HG03378 (cell line): ENCODE measurements around the gene PMEPA1.

Source experiments
- ATAC-seq: cut with Tn5 transposase; IDR thresholded peaks from one replicate; pipeline ENCODE4 v1.9.1; 2021; ENCODE audit warnings: mild to moderate bottlenecking, moderate library complexity; ENCODE audit not compliant: unreplicated experiment

Gene PMEPA1

DNA sequence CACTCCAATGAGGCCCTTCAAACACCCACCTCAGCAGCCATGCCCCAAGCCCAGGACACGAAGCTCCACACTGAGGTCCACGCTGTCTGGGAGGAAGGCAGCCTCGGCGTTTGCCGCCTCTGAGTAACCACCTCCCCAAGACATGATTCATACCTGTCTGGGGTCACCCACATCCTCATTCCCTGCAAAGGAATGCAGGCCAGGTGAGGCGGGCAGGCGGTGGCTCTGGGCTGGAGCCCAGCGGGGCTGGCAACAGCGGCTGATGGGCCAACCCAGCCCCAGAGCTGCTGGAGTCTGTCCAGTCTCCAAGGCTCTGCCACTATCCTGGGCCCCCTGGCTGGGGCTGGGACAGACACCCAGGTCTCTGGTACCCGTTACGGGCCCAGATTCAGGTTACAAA is 14.8 kb downstream of the PMEPA1 start:
- ATAC-seq = no peak

DNA sequence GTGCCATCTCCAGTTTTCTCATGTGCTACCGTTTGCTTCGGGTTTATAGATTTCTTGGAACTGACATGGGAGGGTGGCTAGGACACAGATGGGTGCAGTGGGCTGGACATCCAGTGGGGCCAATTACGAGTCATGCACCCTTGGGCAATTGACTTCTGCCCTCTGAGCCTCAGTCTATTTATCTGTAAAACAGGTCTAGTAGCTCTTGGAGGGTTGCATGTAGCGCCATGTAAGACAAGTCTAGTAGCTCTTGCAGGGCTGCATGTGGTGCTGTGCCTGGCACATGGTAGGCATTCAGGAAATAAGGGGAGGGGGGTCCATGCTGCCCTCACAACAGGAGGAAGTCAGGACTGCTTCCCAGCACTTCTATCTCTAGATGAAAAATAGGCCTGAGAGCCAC is 15.3 kb downstream of the PMEPA1 start:
- ATAC-seq = no peak

- no peak for ATAC-seq
These were observed 16.0 kb downstream of the PMEPA1 start for GRCh38 chr20:57693670-57694329.

DNA sequence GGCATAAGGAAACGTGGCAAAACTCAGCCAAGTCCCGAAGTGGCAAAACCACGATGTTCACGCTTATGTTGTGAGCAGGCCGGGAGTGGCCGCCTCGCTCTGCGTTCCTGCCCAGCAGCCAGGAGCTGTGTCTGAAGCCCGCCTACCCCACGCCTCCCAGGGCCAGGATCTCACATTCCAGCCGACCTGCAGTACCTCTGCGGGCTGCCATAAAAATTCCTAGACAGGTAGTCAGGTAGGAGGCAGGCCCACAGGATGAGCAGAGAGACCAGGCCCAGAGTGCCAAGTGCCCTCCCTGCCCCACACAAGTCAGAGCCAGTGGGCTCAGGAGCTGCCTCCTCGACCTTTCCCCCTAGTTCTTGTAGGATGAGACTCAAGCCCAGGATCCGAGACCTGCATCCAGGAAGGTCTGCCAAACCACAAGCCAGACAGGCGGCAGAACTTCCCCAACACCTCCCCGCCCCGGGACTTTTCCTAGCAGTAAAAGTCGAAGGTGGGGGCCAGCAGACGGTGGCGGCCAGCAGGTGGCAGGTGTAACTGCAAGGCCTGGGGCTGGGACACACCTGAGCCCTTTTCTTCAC is 16.7 kb downstream of the PMEPA1 start:
- ATAC-seq = no peak

DNA sequence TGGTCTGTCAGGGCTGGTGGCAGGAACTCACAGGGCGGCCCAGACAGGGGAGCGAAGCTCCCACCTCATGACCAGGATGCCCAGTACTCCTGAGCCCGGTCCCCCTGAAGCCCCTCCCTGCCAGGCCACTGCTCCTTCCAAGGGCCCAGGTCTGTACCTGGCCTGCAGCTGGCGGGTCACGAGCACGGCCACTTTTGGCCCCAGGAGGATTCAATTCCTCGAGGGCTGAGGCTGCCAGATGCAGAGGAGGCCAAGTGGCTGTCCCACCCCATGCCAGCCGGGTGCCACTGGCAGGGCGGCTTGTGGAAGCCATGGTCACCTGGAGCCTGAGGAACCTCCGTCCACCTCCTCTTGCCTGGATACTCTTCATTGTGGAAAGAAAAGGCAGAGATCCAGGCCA is 17.4 kb downstream of the PMEPA1 start:
- ATAC-seq = no peak

DNA sequence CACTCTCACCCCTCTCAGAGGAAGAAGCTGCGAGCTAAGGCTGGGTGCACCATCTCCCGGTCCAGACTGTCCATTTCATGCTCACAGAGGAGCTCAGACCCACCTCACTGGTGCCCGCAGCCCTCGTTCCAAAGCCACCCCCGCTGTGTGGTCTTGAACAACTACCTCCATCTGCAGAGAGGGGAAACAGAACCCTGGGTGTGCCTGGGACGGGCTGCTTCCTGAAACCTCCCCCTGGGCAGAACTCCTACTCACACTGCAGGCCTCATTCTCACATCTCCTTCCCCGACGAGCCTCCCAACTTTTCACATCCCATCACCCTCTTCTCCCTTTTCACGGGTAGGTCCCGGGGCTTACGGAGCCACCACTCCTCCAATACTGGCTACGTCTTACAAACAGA is 18.1 kb downstream of the PMEPA1 start:
- no peak for ATAC-seq

DNA sequence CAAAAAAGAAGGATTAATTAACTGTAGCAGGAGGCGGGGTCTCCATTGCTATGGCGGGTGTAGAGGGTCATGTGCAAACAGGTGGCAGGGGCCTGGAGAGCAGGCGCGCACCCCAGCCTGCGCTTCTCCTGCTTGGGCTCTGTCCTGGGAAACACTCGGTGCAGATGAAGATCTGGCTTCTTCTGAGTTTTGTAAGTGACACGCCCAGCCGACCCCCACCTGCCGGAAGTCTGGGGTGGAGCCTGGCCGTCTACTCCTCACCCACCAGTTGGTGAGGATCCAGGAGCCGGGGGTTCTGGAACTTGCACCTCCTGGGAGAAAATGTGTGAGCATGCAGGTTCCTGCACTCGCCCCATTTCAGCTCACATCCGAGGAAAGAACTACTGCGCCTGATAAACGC is 19.3 kb downstream of the PMEPA1 start:
- ATAC-seq = no peak

DNA sequence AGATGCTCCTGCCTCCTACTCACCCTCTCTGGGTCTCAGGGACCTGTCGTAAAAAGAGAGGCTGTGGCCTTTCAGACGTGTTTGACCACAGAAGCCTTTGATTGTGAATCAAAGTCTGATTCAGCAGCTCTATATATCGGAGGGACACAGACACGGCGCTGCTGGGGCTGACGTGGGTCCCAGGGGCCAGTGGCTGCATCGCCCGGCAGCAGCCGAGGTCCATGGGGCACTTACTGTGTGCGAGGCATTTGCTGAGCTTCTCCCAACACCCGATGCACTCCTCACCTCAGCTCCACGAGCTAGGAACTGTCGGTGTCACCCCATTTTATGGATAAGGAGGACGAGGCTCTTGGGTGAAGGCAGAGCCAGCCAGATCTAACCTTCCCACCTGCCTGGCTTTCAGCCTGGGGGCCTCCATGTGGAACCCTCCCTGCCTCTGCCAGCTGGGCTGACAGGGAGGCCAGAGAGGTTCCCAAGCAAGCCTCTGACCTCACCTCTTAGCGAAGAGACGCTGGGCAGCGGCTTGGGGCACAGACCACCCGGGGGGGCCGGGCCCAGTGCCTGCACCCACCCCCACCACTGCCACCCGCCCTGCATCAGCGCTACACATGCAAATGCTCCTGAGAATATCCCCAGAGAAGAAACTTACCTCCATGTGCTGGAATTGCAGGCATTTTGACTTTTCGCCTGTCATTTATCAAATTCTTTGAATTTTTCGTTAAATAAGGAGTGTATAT is 19.9 kb downstream of the PMEPA1 start:
- no peak for ATAC-seq

DNA sequence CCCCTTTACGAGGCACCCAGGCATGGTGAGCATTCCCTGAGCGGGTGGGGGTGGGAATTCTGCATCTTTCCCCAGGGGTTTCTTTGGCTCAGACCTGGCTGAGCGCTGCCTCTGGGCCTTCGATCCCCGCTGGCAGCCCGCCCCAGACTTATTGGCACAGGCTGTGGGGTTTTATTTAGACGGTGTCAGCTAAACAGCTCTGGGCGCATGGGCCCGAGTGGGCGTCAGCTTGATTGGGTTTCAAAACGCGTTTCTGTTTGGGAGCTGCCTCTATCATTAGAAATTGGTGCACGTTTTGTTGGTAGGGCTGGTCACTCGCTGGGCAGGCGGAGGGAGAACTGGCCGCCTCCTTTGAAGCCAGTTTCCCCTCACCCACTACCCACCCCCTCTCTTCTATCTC is 21.0 kb downstream of the PMEPA1 start:
- no peak for ATAC-seq

DNA sequence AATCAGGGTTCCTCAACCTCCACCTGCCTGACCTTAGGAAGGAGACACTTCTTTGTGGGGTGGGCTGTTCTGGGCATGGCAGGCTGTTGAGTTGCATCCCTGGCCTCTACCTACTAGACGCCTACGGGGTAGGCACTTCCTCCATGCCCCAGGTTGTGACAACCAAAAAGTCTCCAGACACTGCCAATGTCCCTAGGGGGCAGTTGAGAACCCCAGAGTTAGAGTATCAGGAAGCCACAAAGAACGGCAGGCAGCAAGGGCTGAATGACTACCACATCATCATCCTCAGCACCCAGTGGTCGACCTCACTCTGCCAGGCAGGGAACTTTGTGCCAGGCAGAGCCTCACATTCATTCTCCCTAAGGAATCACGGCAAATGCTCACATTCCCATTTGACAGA is 21.5 kb downstream of the PMEPA1 start:
- ATAC-seq = no peak

GRCh38 chr20:57686931-57687652 is 22.7 kb downstream of the PMEPA1 start:
- no peak for ATAC-seq

GRCh38 chr20:57685146-57685758 is 24.6 kb downstream of the PMEPA1 start:
- no peak for ATAC-seq

GRCh38 chr20:57684808-57685140 is 25.0 kb downstream of the PMEPA1 start:
- ATAC-seq = no peak

DNA sequence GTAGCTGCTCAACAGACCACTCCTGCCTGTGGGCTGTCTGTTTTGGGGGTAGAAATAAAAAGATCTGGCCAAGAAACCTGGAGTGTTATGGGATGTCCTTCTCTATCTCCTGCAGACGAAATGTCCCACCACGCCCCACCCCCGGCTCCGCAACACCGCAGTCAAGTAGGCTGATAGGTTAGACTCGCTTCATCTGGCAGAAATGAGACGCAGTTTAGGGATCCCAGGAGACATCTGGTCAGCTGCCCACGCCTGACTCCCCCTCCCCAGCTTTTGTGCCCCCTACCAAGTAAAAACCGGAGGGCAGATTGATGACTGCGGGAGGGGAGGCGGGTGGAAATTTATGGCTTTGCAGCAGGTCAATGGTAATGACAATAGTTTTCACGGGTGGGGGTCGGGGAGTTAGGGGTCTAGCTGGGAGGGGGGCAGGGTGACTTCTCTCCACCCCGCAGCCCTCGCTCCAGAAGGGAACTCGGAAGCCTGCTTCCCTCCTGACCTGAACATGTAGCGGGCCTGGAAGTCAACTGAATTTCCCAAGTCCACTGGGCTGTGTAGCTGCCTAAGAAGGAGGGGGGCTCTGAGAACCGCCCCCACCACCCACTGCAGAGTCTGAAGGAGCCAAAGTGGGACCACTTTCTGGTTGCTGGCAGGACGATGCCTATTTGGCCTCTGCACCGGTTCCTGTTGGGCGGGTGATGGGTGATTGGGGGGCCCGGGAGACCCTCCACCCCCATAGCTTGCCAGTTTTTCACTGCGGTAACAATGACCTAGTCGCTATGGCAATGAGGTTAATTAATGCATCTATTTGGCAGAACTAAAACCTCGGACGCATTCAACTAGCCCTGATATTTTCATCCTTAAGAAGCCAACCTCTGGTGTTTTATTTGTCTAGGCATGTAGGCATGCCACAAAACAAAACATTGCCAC is 25.7 kb downstream of the PMEPA1 start:
- no peak for ATAC-seq

- no peak for ATAC-seq
These were observed 26.5 kb downstream of the PMEPA1 start for GRCh38 chr20:57683287-57683686.

DNA sequence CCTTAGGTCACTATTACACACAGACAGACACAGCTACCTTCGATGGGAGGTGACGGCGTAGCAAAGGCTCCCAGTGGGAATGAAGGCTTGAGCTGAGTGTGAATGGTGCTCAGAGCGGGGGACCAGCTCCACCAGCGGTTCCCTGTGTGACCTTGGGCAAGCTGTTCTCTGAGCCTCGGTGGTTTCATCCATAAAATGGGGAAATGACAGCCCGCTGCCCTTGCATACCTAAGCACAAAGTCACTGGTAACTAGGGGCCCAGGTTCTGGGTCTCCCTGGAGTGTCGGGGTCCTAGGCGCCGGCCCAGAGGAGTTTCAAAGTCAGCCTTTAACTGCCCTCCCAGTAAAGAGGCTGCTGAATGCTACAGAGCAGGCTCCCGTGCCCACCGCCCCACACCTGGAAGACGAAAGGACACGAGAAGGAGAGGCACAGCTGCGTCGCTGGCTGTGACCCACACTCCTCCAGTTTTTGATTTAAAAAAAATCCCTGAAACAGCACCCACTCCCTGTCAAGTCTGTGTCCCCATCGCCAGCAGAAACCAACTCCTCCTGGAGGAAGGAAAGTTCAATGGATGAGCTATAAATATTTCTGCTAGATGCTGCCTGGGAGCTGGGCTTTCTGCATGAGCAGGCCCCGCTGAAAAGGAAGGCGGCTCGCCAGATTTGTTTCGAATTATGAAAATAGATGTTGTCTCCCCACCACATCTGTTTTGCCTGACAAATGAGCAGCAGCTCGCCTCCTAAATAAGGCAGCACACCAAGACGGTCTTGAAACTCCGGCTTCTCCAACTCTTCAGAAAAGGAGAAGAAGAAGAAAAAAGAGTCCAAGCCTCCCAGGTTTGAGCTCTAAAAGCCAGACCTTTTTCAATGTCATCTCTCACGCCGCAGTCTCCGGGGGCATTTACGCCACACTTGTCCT is 27.4 kb downstream of the PMEPA1 start:
- peak; percentile 31 for ATAC-seq

- no peak for ATAC-seq
These were observed 28.6 kb downstream of the PMEPA1 start for GRCh38 chr20:57680934-57681914.

DNA sequence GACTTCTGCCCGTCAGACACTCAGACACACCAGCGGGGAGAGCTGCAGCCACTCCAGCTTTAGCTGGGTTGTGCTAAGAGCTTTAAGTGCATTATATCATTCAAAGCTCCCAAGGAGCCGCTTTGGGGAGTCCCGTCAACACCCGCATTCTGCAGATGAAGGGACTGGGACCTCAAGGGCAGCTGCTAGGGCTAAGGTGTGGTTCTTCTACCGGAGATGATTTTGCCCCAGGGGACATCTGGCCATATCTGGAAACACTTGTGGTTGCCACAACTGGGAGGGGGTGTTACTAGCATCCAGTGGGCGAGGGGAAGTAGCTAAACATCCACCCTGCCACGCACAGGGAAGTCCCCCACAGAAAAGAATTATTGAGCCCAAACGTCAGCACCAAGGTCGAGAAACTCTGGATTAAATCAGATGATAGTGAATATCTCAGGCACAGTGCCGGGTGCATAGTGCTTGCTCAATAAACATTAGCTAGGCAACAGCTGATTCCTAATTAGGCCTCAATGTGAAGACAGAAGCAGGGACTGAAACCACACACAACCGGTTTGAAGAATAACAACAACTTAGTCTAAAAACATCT is 29.6 kb downstream of the PMEPA1 start:
- ATAC-seq = peak; percentile 68
